ENCODE data around the gene RNF212. TPM values are rescaled to one million over a fixed set of nuclear protein-coding genes. Genes with fewer than 3 reads are reported as not detected.
A peak's percentile ranks its signal among the peaks of the same experiment; 100 is the strongest.

RNF212 gene
- total and polyA plus RNA-seq, 8 donors: 7.2 to 13.6 (median 10.0) TPM

- H3K36me3 ChIP-seq: no peaks in the 10 kb centered on the region
- no peaks in the 10 kb centered on the region for H3K9me3 ChIP-seq
- no peak for TF ChIP-seq CTCF (IDR thresholded peaks at IDR 0.05)
- no peak overlapping the region for H3K4me3 ChIP-seq
- ATAC-seq (no peak), DNase-seq (peak in 1 of 4 donors; percentile 28)
- H3K27ac ChIP-seq: no peak overlapping the region
- intact Hi-C loops (cut with DNase I): no loop called here
- no peaks in the 10 kb centered on the region for H3K4me1 ChIP-seq
- H3K27me3 ChIP-seq: no peaks in the 10 kb centered on the region
These were observed 16.5 kb downstream of the RNF212 start for GRCh38 chr4:1096841-1097240.

- DNase-seq (peak in 1 of 4 donors; percentile 43), ATAC-seq (no peak)
- no peak overlapping the region for H3K27ac ChIP-seq
- no peak overlapping the region for H3K4me3 ChIP-seq
- H3K27me3 ChIP-seq: no peaks in the 10 kb centered on the region
- intact Hi-C loops (cut with DNase I): no loop called here
- H3K9me3 ChIP-seq: no peaks in the 10 kb centered on the region
- H3K36me3 ChIP-seq: no peaks in the 10 kb centered on the region
- TF ChIP-seq CTCF (IDR thresholded peaks at IDR 0.05): no peak
- H3K4me1 ChIP-seq: no peaks in the 10 kb centered on the region
These were observed 19.1 kb downstream of the RNF212 start for GRCh38 chr4:1094336-1094690.

- H3K4me3 ChIP-seq: no peak overlapping the region
- H3K4me1 ChIP-seq: no peaks in the 10 kb centered on the region
- no peaks in the 10 kb centered on the region for H3K36me3 ChIP-seq
- ATAC-seq: no peak
- intact Hi-C loops (cut with DNase I): no loop called here
- H3K27ac ChIP-seq: no peak overlapping the region
- no peak for TF ChIP-seq CTCF (IDR thresholded peaks at IDR 0.05)
- peaks cover 0 to 4% of the 10 kb centered on the region in 2 donors for H3K9me3 ChIP-seq
- no peaks in the 10 kb centered on the region for H3K27me3 ChIP-seq
- no peak for DNase-seq
These were observed 19.7 kb downstream of the RNF212 start for GRCh38 chr4:1093391-1094335.

DNA sequence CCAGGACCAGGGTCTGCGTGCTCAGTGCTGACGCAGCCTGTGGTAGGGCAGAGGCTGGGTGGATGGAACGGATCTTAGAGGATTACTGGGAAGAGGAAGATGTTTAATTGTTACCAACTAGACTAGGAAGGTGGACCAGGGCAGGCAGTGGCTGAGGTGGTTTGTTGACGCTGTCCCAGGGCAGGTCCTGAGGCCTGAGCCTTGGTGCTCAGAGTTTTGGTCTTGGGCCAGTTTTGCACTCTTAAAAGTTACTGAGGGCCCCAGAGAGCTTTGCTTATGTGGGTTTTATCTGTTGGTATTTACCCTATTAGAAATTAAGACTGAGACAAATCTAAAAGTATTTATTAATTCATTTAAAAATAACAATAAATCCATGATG lies 20.4 kb downstream of the RNF212 start:
- intact Hi-C loops (cut with DNase I): no loop called here
- no peaks in the 10 kb centered on the region for H3K4me1 ChIP-seq
- peaks cover 0 to 8% of the 10 kb centered on the region in 2 donors for H3K9me3 ChIP-seq
- H3K27ac ChIP-seq: no peak overlapping the region
- no peak for DNase-seq
- H3K36me3 ChIP-seq: no peaks in the 10 kb centered on the region
- ATAC-seq: peak; percentile 33
- TF ChIP-seq CTCF (IDR thresholded peaks at IDR 0.05): no peak
- H3K4me3 ChIP-seq: no peak overlapping the region
- no peaks in the 10 kb centered on the region for H3K27me3 ChIP-seq

GRCh38 chr4:1092026-1092982 lies 21.1 kb downstream of the RNF212 start:
- Histone ChIP-seq H3K27me3 (no peaks in the 10 kb centered on the region), H3K4me3 (no peak overlapping the region), H3K4me1 (no peaks in the 10 kb centered on the region), H3K36me3 (no peaks in the 10 kb centered on the region), H3K27ac (no peak overlapping the region), H3K9me3 (peaks cover 0 to 8% of the 10 kb centered on the region in 2 donors)
- ATAC-seq (peak; percentile 77), DNase-seq (no peak)
- no peak for TF ChIP-seq CTCF (IDR thresholded peaks at IDR 0.05)
- intact Hi-C loops (cut with DNase I): no loop called here
